ENCODE data around the gene RBM33. TPM values are rescaled to one million over a fixed set of nuclear protein-coding genes. Genes with fewer than 3 reads are reported as not detected.

RBM33 gene
- total RNA-seq, 1 experiment from 2014 or later = 7.3 TPM

DNA sequence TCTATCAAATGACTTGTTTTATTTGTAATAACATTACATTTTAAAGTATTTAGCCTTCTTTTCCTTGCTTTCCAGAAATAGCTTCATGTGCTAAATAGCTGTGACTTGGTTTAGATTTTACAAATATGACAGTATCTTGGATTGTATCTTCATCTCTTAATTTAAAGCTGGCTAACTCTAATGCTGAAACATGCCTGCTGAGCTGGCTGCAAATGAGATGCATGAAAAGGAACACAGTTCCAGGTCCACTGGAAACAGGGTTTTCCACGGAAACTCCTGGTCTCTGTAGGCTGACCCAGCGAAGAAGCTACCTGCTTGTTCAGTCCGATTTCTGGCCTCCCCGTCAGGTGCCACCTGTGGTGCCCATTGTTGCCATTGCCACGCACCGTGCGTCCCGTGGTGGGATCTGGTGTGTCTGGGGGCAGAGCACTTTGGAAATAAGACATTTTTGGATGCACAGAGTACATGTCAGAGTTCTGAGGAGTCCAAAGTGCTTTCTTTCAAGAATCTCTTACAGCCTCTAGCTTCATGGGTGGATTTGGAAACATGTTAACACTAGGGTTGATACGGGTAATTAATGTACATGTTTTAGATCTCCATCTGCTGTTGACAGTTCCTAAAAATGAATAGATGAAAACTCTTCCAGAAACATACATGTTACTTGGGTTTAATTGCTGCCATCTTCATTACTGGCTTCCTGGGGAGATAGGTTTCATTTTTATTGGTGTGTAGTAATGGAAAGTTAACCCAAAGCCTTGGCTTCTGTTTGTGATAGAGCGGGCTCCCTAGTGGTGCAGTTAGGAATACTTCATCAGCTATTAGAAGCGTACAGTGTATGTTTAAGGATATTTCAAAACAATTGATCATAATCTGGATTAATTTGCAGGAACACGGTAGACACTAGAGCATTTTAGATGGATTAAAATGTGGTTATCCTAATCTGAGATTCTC is 122.8 kb downstream of the RBM33 start:
- DNase-seq (ENCODE audit: low read depth) = no peak
- in situ Hi-C loops (cut with HindIII; ENCODE audit: low pct_unique_long_range_greater_than_20kb, low sequenced_read_pairs) = no loop called here

DNA sequence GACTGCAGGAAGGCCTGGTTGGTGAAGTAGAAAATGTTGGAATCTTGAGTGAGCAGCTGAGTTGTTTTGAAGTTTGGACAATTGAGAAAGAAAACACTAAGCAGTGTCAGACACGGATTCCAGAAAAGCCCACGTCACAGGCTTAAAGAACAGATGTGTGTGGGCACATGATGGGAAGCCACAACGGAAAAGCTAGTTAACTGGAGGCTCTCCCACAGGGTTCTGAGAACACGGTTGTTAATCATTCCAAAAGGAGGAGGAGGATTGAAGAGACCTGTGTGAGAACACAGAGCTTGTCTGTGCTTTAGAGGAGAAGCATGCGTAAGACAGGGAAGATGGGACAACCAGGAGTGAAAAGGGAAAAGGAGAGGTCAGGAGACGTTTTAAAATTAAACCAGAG is 125.2 kb downstream of the RBM33 start:
- DNase-seq (ENCODE audit: low read depth) = no peak
- in situ Hi-C loops (cut with HindIII; ENCODE audit: low pct_unique_long_range_greater_than_20kb, low sequenced_read_pairs) = no loop called here

DNA sequence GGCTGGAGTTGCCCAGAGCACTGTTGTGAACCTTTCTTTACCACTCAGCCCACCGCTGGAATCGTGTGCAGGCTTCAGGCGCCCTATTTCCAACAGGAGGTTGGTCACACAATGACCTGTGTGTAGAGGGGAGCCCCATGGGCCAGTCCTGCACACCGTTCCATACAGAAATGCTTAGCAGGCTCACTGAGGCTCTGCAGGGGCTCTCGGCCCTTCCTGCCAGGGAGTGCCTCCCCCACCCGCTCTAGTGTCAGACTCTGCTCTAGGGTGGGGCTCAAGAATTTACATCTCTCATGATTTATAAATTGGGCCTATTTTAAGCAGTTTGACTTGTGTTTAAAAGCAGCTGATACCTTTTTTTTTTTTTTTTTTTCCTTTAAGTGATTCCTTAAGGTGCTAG is 125.8 kb downstream of the RBM33 start:
- in situ Hi-C loops (cut with HindIII; ENCODE audit: low pct_unique_long_range_greater_than_20kb, low sequenced_read_pairs) = no loop called here
- DNase-seq (ENCODE audit: low read depth) = no peak

DNA sequence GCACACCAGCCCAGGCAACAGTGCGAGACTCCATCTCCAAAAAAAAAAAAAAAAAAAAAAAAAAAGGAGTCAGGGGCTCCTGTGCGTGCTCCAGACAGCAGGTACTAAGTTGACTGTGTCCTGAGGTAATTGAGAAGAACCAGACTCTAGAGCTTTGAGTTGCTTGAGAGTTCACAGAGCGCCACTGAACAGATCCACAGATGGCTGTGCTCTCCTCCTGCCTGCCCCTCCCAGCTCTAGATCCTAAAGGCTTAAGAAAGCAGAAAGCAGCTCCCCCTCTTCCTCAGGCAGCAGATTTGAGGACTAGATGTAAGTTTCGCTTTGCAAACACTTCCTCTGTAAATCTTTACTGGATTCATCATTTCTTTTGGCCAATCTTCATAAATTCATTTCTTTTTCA is 129.1 kb downstream of the RBM33 start:
- in situ Hi-C loops (cut with HindIII; ENCODE audit: low pct_unique_long_range_greater_than_20kb, low sequenced_read_pairs) = no loop called here
- DNase-seq (ENCODE audit: low read depth) = no peak

DNA sequence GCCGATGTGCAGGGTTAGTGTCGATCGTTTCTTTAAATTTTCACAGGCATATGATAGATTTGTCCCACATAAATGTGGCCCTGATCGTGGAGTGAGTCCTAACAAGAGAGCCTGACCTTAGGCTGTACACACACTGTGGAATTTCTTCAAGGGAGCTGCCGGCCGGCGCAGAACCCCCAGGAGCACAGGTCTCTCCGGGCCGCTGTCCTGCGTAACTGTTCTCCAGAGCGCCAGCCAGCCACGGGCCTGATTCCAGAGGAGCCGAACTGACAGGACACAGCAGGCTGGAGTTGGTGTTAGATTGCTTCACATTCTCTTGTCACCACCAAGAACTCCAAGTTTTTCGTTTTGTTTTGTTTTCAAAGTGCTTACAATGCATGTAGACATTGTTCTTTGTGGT is 130.5 kb downstream of the RBM33 start:
- in situ Hi-C loops (cut with HindIII; ENCODE audit: low pct_unique_long_range_greater_than_20kb, low sequenced_read_pairs) = no loop called here
- no peak for DNase-seq (ENCODE audit: low read depth)

DNA sequence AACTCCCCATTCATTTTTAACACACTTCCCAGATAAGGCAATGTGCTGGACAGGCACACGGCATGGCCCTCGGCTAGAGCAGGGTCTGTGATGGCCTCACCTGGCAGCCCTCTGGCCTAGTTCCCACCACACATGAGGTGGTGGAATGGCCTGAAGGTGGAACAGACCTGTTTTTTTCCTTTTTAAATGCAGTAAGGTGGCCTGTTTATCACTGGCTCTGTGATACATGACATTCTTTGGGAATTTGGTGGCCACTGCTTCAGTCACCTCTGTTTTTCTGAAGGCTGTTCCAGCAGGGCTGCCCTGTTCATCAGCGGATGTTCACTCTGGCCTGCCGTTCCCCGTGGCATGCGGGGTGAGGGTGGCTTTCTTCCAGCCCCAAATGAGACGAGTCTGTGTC is 131.2 kb downstream of the RBM33 start:
- DNase-seq (ENCODE audit: low read depth) = no peak
- in situ Hi-C loops (cut with HindIII; ENCODE audit: low pct_unique_long_range_greater_than_20kb, low sequenced_read_pairs) = no loop called here

DNA sequence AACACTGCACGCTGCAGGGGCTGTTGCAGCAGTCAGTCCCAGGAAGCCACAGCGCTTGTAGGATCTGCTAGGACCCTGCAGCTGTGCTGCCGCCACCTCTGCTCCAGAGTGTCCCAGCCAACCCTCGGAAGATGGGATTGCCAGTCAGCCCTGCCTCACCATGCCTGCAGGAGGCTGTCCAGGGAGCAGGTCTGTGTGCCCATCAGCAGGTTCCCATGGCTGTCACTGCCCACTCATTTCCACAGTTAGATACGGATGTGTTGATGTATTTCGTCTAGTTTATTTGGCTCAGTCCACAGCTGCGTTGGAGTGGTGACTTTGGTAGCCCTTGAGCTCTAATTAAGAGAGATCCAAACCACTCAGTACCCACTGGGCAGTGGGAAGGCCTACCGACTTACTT is 132.1 kb downstream of the RBM33 start:
- DNase-seq (ENCODE audit: low read depth) = no peak
- in situ Hi-C loops (cut with HindIII; ENCODE audit: low pct_unique_long_range_greater_than_20kb, low sequenced_read_pairs) = no loop called here

DNA sequence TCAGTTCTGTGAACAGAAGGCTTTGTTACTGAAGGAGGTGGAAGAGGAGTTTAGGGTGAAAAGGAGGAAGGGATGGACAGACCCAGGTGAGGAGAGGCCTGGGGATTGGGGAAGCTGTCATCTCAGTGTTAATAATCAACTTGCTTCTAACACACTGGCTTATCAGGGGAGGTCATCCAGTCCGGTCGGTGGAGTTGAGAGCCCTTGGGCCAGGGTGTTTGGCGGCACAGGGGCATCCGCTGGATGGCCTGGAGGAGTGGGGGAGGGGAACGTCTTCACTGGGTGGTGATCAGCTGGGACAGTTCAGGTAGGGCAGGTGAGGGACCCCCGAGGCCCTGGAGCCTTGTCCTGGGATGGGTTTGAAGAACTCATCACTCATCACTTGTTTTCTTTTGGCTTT is 133.9 kb downstream of the RBM33 start:
- in situ Hi-C loops (cut with HindIII; ENCODE audit: low pct_unique_long_range_greater_than_20kb, low sequenced_read_pairs) = no loop called here
- no peak for DNase-seq (ENCODE audit: low read depth)

DNA sequence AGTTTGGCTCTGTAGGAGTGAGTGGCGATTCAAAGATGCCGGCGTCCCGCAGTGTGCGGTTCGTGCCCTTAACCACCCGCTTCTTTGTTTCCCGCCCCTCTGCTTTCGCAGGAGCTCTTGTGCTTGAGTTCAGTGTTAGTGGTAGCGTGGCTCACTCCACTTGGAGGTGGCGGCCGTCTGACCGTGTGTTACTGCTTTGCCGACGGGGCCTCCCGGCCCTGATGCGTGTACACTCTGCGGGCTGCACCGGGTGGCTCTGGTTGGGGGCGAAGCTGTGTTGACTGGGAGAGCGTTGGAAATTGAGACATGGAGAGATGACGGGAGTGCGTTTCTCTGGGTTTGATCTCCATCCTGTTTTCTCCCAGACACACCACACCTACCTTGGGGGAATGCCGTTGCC is 136.4 kb downstream of the RBM33 start:
- no peak for DNase-seq (ENCODE audit: low read depth)
- in situ Hi-C loops (cut with HindIII; ENCODE audit: low pct_unique_long_range_greater_than_20kb, low sequenced_read_pairs) = no loop called here

DNA sequence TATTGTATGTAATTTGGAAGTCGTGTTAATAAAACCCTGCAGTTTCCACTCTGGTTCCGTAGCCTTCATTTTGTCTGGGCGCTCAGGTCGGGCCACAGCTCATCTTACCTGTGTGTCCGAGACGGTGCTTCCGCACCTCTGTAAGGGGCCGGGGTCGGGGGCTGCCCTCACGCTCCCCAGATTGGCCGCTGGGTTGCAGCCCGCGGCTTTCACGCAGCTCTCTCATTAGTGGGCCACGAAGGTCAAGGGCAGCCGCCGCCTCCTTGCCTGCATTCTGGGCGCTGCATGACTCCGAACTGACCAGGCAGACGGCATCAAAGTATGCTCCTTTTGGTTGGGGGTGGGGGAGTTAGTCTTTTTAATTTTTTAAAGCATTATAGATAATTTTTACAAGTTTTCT is 137.0 kb downstream of the RBM33 start:
- in situ Hi-C loops (cut with HindIII; ENCODE audit: low pct_unique_long_range_greater_than_20kb, low sequenced_read_pairs) = no loop called here
- DNase-seq (ENCODE audit: low read depth) = no peak

DNA sequence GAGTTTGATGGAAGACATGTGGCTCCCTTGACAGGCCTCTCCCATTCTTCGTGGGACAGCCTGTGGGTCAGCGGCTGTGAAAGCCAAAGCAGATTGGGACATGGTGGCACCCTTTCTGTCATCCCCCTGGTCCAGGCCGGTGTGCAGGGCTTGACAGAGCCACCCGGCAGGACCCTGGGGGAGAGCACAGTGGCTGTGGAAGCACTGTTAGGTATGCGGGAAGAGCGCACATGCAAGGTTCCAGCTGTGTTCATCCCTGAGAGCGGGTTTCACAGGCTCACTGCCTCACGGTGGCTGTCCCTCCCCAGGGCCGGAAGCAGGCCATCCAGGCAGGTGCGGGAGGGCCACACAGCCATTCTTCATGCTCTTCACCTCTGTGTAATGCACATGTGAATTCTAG is 138.0 kb downstream of the RBM33 start:
- in situ Hi-C loops (cut with HindIII; ENCODE audit: low pct_unique_long_range_greater_than_20kb, low sequenced_read_pairs) = no loop called here
- DNase-seq (ENCODE audit: low read depth) = no peak

DNA sequence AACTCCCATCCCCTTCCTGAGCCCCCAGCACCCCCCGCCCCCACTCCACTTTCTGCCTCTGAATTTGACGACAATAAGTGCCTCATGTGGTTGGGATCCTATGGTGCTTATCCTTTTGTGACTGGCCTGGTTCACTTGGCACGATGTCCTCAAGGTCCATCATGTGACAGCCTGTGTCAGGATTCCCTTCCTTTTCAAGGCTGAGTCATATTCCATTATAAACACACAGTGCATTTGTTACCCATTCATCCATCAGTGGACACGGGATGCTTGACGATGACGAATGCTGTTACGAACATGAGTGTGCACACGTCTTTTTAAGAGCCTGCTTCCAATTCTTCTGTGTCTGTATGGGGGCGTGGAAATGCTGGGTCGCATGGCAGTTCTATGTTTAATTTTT is 141.1 kb downstream of the RBM33 start:
- in situ Hi-C loops (cut with HindIII; ENCODE audit: low pct_unique_long_range_greater_than_20kb, low sequenced_read_pairs) = no loop called here
- DNase-seq (ENCODE audit: low read depth) = peak; percentile 77

DNA sequence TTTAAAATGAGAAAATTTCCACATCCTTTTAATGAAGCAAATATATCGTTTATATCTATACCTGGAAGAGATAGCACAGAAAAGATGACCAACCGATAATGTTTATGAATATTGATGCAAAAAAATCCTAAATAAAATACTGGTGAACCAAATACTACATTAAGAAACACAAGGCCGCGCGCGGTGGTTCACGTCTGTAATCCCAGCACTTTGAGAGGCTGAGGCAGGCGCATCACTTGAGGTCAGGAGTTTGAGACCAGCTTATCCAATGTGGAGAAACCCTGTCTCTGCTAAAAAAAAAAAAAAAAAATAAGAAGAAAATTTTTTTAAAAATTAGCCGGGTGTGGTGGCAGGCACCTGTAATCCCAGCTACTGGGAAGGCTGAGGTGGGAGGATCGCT is 142.0 kb downstream of the RBM33 start:
- DNase-seq (ENCODE audit: low read depth) = no peak
- in situ Hi-C loops (cut with HindIII; ENCODE audit: low pct_unique_long_range_greater_than_20kb, low sequenced_read_pairs) = no loop called here

DNA sequence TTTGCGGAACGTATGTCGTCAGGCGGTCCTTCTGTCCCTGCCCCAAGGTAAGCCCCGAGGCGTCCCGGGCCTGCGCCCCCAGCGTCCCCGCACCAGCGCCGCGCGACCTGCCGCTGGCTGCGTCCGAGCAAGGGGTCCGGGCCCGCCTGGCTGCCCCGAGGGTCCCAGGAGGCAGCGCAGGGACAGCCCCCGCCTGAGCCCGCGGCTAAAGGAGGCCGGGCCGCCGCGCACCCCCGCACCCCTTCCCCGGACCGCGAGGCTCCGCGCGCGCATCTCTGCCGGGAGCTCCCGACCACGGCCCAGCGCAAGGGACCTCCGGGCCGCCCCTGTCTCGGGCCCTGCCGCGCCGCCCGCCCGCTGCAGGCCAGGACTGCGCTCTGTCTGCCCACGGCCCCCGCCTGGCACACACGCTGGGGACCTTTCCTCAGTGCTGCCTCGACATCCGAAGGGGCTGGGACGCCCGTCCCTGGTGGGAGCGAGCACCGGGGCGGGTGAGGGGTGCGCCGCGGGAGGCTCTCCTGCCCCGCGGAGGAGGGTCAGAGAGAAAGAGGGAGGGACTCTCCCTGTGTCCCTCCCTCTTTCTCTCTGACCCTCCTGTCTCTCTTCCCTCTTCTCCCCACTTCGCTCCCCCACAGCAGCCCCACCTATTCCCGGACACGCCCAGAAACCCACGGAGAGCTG is 142.8 kb downstream of the RBM33 start:
- DNase-seq (ENCODE audit: low read depth) = no peak
- in situ Hi-C loops (cut with HindIII; ENCODE audit: low pct_unique_long_range_greater_than_20kb, low sequenced_read_pairs) = no loop called here

DNA sequence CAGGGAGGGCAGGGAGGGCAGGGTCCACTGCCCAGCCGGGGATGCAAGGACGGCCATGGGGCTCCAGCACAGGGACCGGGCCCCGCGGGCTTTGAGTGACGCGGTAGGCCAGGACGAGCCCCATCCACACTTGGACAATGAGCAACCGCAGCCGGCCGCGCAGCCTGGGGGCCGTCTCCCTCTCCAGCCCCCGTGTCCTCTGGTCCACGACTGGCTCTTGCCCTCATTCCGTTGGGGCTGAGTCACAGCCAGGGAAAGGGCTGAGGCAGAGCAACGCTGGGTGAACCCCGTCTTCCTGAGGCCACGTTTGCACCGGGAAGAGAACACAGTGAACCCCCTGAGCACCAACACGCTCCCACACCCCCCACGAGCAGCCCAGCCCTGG is 144.1 kb downstream of the RBM33 start:
- peak; percentile 19 for DNase-seq (ENCODE audit: low read depth)
- in situ Hi-C loops (cut with HindIII; ENCODE audit: low pct_unique_long_range_greater_than_20kb, low sequenced_read_pairs) = no loop called here

DNA sequence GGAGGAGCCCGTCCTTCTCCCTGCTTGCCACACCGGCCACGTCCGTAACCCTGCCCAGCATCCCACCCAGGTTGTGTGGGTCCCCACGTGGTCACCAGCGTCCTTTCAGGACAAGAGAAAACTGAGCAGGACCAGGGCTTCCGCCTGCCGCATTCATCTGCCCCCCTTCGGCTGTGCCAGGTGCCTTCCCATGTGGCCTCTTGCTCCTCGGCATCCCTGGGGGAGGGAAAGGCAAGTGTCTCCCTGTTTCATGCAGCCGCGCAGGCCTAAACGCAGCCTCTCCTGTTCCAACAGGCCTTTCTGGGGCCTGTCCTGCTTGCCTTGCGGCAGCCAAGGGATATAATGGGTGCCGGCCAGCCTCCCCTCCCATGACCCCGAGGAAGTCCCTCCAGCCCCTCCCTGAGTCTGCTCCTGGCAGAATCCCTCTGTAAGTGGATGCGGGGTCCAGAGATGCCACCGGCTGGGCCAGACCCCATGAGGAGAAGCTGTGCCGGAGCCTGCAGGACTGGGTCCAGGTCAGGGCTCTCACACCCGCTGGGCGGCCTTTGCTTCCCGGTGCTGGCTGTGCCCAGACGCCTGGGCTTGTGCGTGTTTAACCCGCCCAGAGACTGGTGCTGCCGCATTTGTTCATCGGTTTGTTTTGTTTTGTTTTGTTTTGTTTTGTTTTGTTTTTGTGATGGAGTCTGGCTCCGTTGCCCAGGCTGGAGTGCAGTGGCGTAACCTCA is 144.7 kb downstream of the RBM33 start:
- DNase-seq (ENCODE audit: low read depth) = no peak
- in situ Hi-C loops (cut with HindIII; ENCODE audit: low pct_unique_long_range_greater_than_20kb, low sequenced_read_pairs) = no loop called here

DNA sequence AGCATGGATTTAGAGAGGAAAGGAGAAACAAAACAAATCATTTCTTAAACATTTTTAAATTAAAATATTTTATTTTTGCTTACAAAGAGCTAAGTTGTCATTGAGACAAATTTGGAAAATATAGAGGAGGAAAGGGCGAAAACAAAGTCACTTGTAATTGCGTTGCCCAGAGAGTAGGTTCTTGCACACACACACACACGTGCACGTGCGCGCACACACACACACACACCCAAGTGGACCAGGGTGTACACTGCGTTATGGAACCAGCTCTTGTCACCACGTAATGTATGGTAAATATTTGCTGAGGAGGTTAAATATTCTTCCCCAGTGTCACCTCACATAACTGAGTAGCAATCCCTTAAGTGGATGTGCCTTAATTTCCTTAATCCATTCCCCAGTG is 146.2 kb downstream of the RBM33 start:
- in situ Hi-C loops (cut with HindIII; ENCODE audit: low pct_unique_long_range_greater_than_20kb, low sequenced_read_pairs) = no loop called here
- DNase-seq (ENCODE audit: low read depth) = no peak

DNA sequence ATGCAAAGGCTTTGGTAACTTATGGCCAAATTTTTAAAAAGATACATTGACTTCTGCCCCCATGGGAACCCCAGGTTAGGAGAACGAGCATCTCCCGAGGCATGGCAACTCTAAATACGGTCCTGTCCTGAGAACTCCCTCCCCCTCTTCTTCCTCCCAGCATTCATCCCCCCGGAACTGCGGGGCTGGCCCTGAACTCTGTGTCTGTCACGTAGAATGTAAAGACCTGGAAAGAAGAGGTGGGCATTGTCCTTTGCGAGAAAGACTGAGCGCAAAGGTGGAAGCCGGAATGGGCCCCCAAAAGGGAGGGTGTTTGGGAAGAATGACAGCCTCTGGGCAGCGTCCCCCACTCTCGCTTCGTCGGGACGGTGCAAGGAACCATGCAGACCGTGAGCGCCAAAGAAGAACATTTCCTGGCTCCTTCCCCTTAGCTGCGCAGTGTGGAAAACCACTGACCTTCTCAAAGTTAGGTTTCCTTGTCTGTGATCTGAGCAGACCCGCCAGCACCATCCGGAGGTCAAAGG is 146.8 kb downstream of the RBM33 start:
- in situ Hi-C loops (cut with HindIII; ENCODE audit: low pct_unique_long_range_greater_than_20kb, low sequenced_read_pairs) = no loop called here
- DNase-seq (ENCODE audit: low read depth) = no peak

DNA sequence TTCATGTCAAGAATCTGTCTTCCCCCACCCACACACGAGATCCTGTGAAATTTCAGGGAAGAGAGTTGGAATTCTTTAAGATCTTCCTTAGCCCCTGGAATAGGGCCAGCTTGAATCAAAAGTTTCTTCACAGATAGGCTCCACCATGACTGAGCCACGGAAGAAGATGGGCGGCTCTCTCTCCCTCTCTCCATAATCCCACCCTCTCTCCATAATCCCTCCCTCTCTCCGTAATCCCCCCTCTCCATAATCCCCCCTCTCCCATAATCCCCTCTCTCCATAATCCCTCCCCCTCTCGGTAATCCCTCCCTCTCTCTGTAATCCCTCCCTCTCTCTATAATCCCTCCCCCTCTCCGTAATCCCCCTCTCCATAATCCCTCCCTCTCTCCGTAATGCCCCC is 147.4 kb downstream of the RBM33 start:
- no peak for DNase-seq (ENCODE audit: low read depth)
- in situ Hi-C loops (cut with HindIII; ENCODE audit: low pct_unique_long_range_greater_than_20kb, low sequenced_read_pairs) = no loop called here
